Measurements from ENCODE around the gene HSPB7.

- no peak for TF ChIP-seq CTCF (IDR thresholded peaks at IDR 0.05; ENCODE audit: low read length)
- no peak for TF ChIP-seq EZH2 (IDR thresholded peaks at IDR 0.05; ENCODE audit: borderline replicate concordance, low read length)
Measured at GRCh38 chr1:16047791-16048475, 30.1 kb upstream of the HSPB7 start.

Measured in OCI-LY1 (cell line).